Lung (tissue), 12 donors: ENCODE results near the gene ITGB1BP1. TPM values are rescaled to one million over a fixed set of nuclear protein-coding genes. Genes with fewer than 3 reads are reported as not detected.
"Not testable (repeated sequence)": the region's sequence is repeated elsewhere in the genome, so short reads cannot be mapped to it uniquely, and the experiment has no call there.

Experiments
- ATAC-seq: fragments of 200-7000 bp; cut with Tn5 transposase; one replicate; pipeline ENCODE4 v1.9.1; 2020; ENCODE audit warnings: moderate number of reproducible peaks; ENCODE audit not compliant: insufficient read depth, low FRiP score
- DNase-seq, 3 donors: peaks; one replicate each; pipeline ENCODE4 v3.0.0-alpha.2; 2013 to 2017
- H3K27ac ChIP-seq, 2 donors: one replicate each; pipeline ENCODE4 v1.5.1; 2013; ENCODE audit warnings: mild to moderate bottlenecking in 2 of 2, moderate library complexity in 2 of 2, control low read depth in 1 of 2, inconsistent platforms in 1 of 2, low read depth in 1 of 2, low read length in 1 of 2
- H3K27me3 ChIP-seq, 3 donors: one replicate each; pipeline ENCODE4 v1.5.1; 2013; ENCODE audit warnings: low read length in 2 of 3; ENCODE audit not compliant: control insufficient read depth in 3 of 3, insufficient read depth in 3 of 3
- H3K36me3 ChIP-seq, 4 donors: one replicate each; pipeline ENCODE4 v1.5.1; 2013; ENCODE audit warnings: low read length in 4 of 4, mild to moderate bottlenecking in 1 of 4, moderate library complexity in 1 of 4; ENCODE audit not compliant: control insufficient read depth in 4 of 4, insufficient read depth in 4 of 4
- H3K4me1 ChIP-seq, 5 donors: one replicate each; pipeline ENCODE4 v1.5.1; 2013; ENCODE audit warnings: low read length in 5 of 5, mild to moderate bottlenecking in 2 of 5, moderate library complexity in 1 of 5; ENCODE audit not compliant: control insufficient read depth in 5 of 5, insufficient read depth in 5 of 5
- H3K4me3 ChIP-seq: one replicate; pipeline ENCODE4 v1.5.1; 2013; ENCODE audit warnings: mild to moderate bottlenecking, control low read depth, moderate library complexity
- H3K9ac ChIP-seq, 2 donors: one replicate each; pipeline ENCODE4 v1.5.1; 2013; ENCODE audit warnings: low read length in 2 of 2, control low read depth in 1 of 2; ENCODE audit not compliant: insufficient read depth in 1 of 2
- H3K9me3 ChIP-seq, 4 donors: one replicate each; pipeline ENCODE4 v1.5.1; 2013; ENCODE audit warnings: low read length in 3 of 4, mild to moderate bottlenecking in 1 of 4, moderate library complexity in 1 of 4; ENCODE audit not compliant: control insufficient read depth in 4 of 4, insufficient read depth in 3 of 4
- CTCF ChIP-seq: IDR thresholded peaks from 2 replicates; pipeline ENCODE4 v1.5.1; 2012; ENCODE audit warnings: mild to moderate bottlenecking; ENCODE audit errors: control extremely low read depth, extremely low read depth
- WGBS, 2 donors: extraction: QIAGEN DNeasy Blood & Tissue Kit; methylation state at CpG; one replicate each; pipeline ENCODE4 v1.1.7; 2013; 5-methylcytosine and 5-hydroxymethylcytosine counted together
- polyA plus RNA-seq, 2 donors: library from polyadenylated mRNA; stranded (reverse); fragments of 200-250 nt; gene quantifications; one replicate each; pipeline ENCODE4 v1.2.1, GENCODE V29; 2013
- total RNA-seq, 2 donors: library from RNA; depleted of rRNA in 1 of 2; stranded (reverse); fragments of >200 nt in 1 of 2; gene quantifications; one replicate each; pipeline ENCODE4 v1.2.1, GENCODE V29; 2014 to 2021
- donor health status: control.
- donor health status: control.
- donor health status: Bipolar disorder and iron deficiency.
- donor health status: healthy.
- donor health status: DM: yes; HTN: yes; CAD: no.

ITGB1BP1 gene
- total and polyA plus RNA-seq, 4 donors, result 32.4 to 100 (median 62.6) TPM

- Histone ChIP-seq H3K9ac (no peak overlapping the region), H3K36me3 (peaks cover 0 to 25% (median 3%) of the 10 kb centered on the region in 4 donors), H3K27me3 (no peaks in the 10 kb centered on the region), H3K4me1 (peaks cover 0 to 2% (median 0%) of the 10 kb centered on the region in 5 donors), H3K27ac (no peak overlapping the region), H3K9me3 (no peaks in the 10 kb centered on the region), H3K4me3 (no peak overlapping the region)
- WGBS, 2 donors, result 87 to 90% methylated on average over 11 to 12 of the region's 12 CpGs
- ATAC-seq, result no peak
- no peak for DNase-seq
- TF ChIP-seq CTCF, result no peak
Observed at GRCh38 chr2:9400268-9401058, 22.9 kb downstream of the ITGB1BP1 start.

GRCh38 chr2:9398881-9399780 is 24.2 kb downstream of the ITGB1BP1 start:
- 77 to 83% methylated on average over 20 of the region's 20 CpGs for WGBS, 2 donors
- peak overlapping the region in 1 of 2 donors; percentile 29 for H3K27ac ChIP-seq
- H3K4me3 ChIP-seq, result no peak overlapping the region
- H3K36me3 ChIP-seq, result peaks cover 0 to 29% (median 0%) of the 10 kb centered on the region in 4 donors
- TF ChIP-seq CTCF, result no peak
- H3K9ac ChIP-seq, result no peak overlapping the region
- DNase-seq, result no peak
- H3K9me3 ChIP-seq, result no peaks in the 10 kb centered on the region
- no peaks in the 10 kb centered on the region for H3K27me3 ChIP-seq
- H3K4me1 ChIP-seq, result peaks cover 0 to 2% (median 0%) of the 10 kb centered on the region in 5 donors
- ATAC-seq, result no peak

- DNase-seq, H3K4me1 ChIP-seq, H3K9ac ChIP-seq, ATAC-seq, H3K9me3 ChIP-seq, H3K4me3 ChIP-seq, H3K27me3 ChIP-seq: not testable (repeated sequence)
- 97 to 98% methylated on average over 11 of the region's 11 CpGs for whole genome bisulfite sequencing, 2 donors
- Histone ChIP-seq H3K36me3 (peaks cover 0 to 29% (median 0%) of the 10 kb centered on the region in 4 donors), H3K27ac (peak overlapping the region in 1 of 2 donors; percentile 53)
Observed at GRCh38 chr2:9398251-9398650, 25.1 kb downstream of the ITGB1BP1 start.

- WGBS, 2 donors, result 93 to 96% methylated on average over 14 of the region's 14 CpGs
- no peak for TF ChIP-seq CTCF
- Histone ChIP-seq H3K9ac (no peak overlapping the region), H3K27ac (no peak overlapping the region), H3K27me3 (no peaks in the 10 kb centered on the region), H3K4me1 (peaks cover 0 to 5% (median 2%) of the 10 kb centered on the region in 5 donors), H3K4me3 (no peak overlapping the region), H3K36me3 (peaks cover 0 to 30% (median 0%) of the 10 kb centered on the region in 4 donors), H3K9me3 (no peaks in the 10 kb centered on the region)
- ATAC-seq, result no peak
- no peak for DNase-seq
Observed at GRCh38 chr2:9397201-9397600, 26.1 kb downstream of the ITGB1BP1 start.
